MCF 10A (cell line): ENCODE data around the gene VRK1. TPM values are rescaled to one million over a fixed set of nuclear protein-coding genes. Genes with fewer than 3 reads are reported as not detected.

Experiments
- BruUV-seq: library from RNA; stranded (reverse); fragments of 400-500 nt; replicated peaks from 2 replicates; lab custom pipeline; 2021; lab: Mats Ljungman, UMichigan
- CTCF ChIA-PET: fragments of 300-600 bp; sonication (Branson Sonifier 250); formaldehyde crosslinking; extraction: SDS; loops from one replicate; lab custom pipeline; 2021; ENCODE audit warnings: antibody characterized with exemption, inconsistent platforms; lab: Yijun Ruan, JAX
- POLR2A ChIA-PET: fragments of 300-600, 350-650 bp; sonication (Branson Sonifier 250); formaldehyde crosslinking; extraction: SDS; loops from one replicate; lab custom pipeline; 2020; ENCODE audit warnings: antibody characterized with exemption, inconsistent platforms; lab: Yijun Ruan, JAX
- DNase-seq: peaks from one replicate; pipeline ENCODE4 v3.0.0-alpha.2; 2018; ENCODE audit not compliant: unreplicated experiment
- H3K27ac Mint-ChIP-seq: one replicate; pipeline ENCODE4 v1.8.0; 2022; ENCODE audit warnings: mild to moderate bottlenecking, low read depth, mixed read lengths; ENCODE audit not compliant: unreplicated experiment
- H3K27me3 Mint-ChIP-seq: one replicate; pipeline ENCODE4 v1.8.0; 2022; ENCODE audit warnings: mixed read lengths; ENCODE audit not compliant: insufficient read depth, unreplicated experiment
- H3K36me3 Mint-ChIP-seq: one replicate; pipeline ENCODE4 v1.8.0; 2022; ENCODE audit warnings: mild to moderate bottlenecking, moderate library complexity, mixed read lengths; ENCODE audit not compliant: insufficient read depth, unreplicated experiment
- H3K4me1 Mint-ChIP-seq: one replicate; pipeline ENCODE4 v1.8.0; 2022; ENCODE audit warnings: mixed read lengths; ENCODE audit not compliant: insufficient read depth, unreplicated experiment
- H3K4me3 Mint-ChIP-seq: one replicate; pipeline ENCODE4 v1.8.0; 2022; ENCODE audit warnings: mild to moderate bottlenecking, moderate library complexity, mixed read lengths; ENCODE audit not compliant: unreplicated experiment
- H3K9me3 Mint-ChIP-seq: one replicate; pipeline ENCODE4 v1.8.0; 2022; ENCODE audit warnings: mixed read lengths; ENCODE audit not compliant: unreplicated experiment
- CTCF ChIP-seq: fragments of 200-600 bp; IDR thresholded peaks from one replicate; pipeline ENCODE4 v1.8.0; 2022; ENCODE audit warnings: antibody characterized with exemption, mild to moderate bottlenecking; ENCODE audit not compliant: unreplicated experiment
- intact Hi-C: fragments of 100-400 bp; cut with micrococcal nuclease; formaldehyde crosslinking; loops from 2 replicates; pipeline ENCODE4 v1.14.1; 2022
- total RNA-seq: library from RNA; stranded (reverse); gene quantifications from 2 replicates; pipeline ENCODE4 v1.2.3, GENCODE V29; 2022

Gene VRK1
- total RNA-seq, 1 experiment from 2014 or later: 17.7 TPM

- CTCF ChIA-PET: interaction anchor here (1.0 kb wide), 1 partner anchor 9 kb away, joined by 3 read pairs; no protein-coding TSS in a partner anchor
- no TSS peak for BruUV-seq
- intact Hi-C loops: no loop called here
- no peak for DNase-seq
- Mint-ChIP-seq H3K9me3 (no peaks in the 10 kb centered on the region), H3K27me3 (no peaks in the 10 kb centered on the region), H3K4me1 (no peaks in the 10 kb centered on the region), H3K4me3 (no peak overlapping the region), H3K36me3 (peaks cover 14% of the 10 kb centered on the region), H3K27ac (no peak overlapping the region)
- POLR2A ChIA-PET: interaction anchor here (0.7 to 1.4 kb wide), 3 partner anchors 11 to 46 kb away, joined by 3 to 5 read pairs (median 3); partner anchors contain the start of gene VRK1
- no peak for TF ChIP-seq CTCF
Observed at GRCh38 chr14:96843137-96843536, 46.0 kb downstream of the VRK1 start.

DNA sequence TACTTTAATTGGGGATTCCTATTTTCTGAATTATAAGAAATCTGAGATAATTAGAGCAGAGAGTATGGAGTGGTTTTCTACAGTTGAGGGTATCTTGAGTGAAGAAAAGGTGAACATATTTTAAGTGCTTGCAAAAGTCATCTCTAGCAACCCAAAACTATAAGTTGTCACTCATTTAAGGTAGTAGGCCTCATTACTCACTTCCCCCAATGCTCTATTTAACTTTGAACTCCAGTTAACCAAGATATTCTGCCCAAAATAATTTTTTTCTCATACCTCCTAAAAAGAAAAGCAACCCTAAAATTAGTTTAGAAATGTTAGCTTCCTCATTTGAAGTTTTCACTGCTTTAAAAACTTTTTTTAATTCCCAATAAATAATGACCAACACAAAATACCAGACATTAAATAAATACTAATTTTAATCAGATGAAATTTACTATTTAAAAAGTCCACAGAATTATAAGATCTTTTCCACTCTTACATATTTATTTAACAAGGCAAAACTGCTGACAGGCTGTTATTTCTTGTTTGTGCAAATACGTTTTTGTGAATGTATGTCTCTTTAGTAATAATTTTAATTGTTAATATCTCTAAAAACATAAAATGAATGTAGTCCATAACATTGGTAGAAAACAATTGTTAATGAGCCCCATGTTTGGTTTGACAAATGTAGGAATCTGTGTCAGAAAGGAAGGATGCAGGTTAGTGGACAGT is 47.8 kb downstream of the VRK1 start:
- CTCF ChIA-PET: no interaction called here
- peaks cover 16% of the 10 kb centered on the region for H3K36me3 Mint-ChIP-seq
- no peak overlapping the region for H3K27ac Mint-ChIP-seq
- no peaks in the 10 kb centered on the region for H3K27me3 Mint-ChIP-seq
- TF ChIP-seq CTCF: no peak
- POLR2A ChIA-PET: interaction anchor here (1.1 kb wide), 1 partner anchor 53 kb away, joined by 3 read pairs; no protein-coding TSS in a partner anchor
- intact Hi-C loops: no loop called here
- no peaks in the 10 kb centered on the region for H3K9me3 Mint-ChIP-seq
- no peaks in the 10 kb centered on the region for H3K4me1 Mint-ChIP-seq
- no peak for DNase-seq
- no peak overlapping the region for H3K4me3 Mint-ChIP-seq
- no TSS peak for BruUV-seq

GRCh38 chr14:96847451-96847850 is 50.3 kb downstream of the VRK1 start:
- no peak overlapping the region for H3K4me3 Mint-ChIP-seq

More at GRCh38 chr14:96847451-96847850, 50.3 kb downstream of the VRK1 start:
- intact Hi-C loops: no loop called here
- H3K27me3 Mint-ChIP-seq: no peaks in the 10 kb centered on the region
- no TSS peak for BruUV-seq
- no peaks in the 10 kb centered on the region for H3K4me1 Mint-ChIP-seq
- no peak overlapping the region for H3K27ac Mint-ChIP-seq
- no peaks in the 10 kb centered on the region for H3K9me3 Mint-ChIP-seq
- DNase-seq: no peak
- peaks cover 7% of the 10 kb centered on the region for H3K36me3 Mint-ChIP-seq
- ChIA-PET POLR2A (interaction anchor here (0.5 to 1.3 kb wide), 3 partner anchors 10 to 202 kb away, joined by 3 read pairs; no protein-coding TSS in a partner anchor), CTCF (interaction anchor here (1.0 to 1.5 kb wide), 2 partner anchors 103 to 281 kb away, joined by 3 to 4 read pairs; no protein-coding TSS in a partner anchor)
- TF ChIP-seq CTCF: no peak
